Measurements from ENCODE around the gene PSME1.

PSME1 gene

DNA sequence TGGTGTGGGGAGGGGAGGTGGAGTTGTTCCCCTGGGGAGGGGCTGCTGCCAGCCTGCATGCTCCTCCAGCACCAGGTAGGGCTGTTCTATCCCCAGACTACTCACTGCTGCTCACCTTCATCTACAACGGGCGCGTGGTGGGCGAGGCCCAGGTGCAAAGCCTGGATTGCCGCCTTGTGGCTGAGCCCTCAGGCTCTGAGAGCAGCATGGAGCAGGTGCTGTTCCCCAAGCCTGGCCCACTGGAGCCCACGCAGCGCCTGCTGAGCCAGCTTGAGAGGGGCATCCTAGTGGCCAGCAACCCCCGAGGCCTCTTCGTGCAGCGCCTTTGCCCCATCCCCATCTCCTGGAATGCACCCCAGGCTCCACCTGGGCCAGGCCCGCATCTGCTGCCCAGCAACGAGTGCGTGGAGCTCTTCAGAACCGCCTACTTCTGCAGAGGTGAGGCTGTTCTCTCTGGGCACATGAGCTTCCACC, 28.6 kb downstream of the PSME1 start:
- no peak for ATAC-seq (ENCODE audit: insufficient read depth, low read depth)
- H3K4me2 ChIP-seq (ENCODE audit: insufficient read depth, low read length) = no peak overlapping the region
- no peaks in the 10 kb centered on the region for H3K27me3 ChIP-seq (ENCODE audit: insufficient read depth, low read length, poor library complexity)
- H3K36me3 ChIP-seq (ENCODE audit: insufficient read depth, low read length) = peaks cover 55% of the 10 kb centered on the region
- H3K27ac ChIP-seq (ENCODE audit: low read length) = no peak overlapping the region
- DNase-seq = no peak
- peaks cover 23% of the 10 kb centered on the region for H3K4me1 ChIP-seq (ENCODE audit: insufficient read depth, low read length)
- H3K9me3 ChIP-seq (ENCODE audit: insufficient read depth, low read length, severe bottlenecking) = no peaks in the 10 kb centered on the region
- no peak overlapping the region for H3K9ac ChIP-seq (ENCODE audit: low read depth, low read length)
- H3K79me2 ChIP-seq (ENCODE audit: insufficient read depth, low read length) = peaks cover 9% of the 10 kb centered on the region
- H4K20me1 ChIP-seq (ENCODE audit: insufficient read depth, low read length) = no peaks in the 10 kb centered on the region
- TF ChIP-seq EZH2 (IDR thresholded peaks at IDR 0.05; ENCODE audit: borderline replicate concordance, low read depth, low read length, severe bottlenecking) (no peak), CTCF (IDR thresholded peaks at IDR 0.05; ENCODE audit: borderline replicate concordance, extremely low read depth, low read length, poor library complexity, severe bottlenecking) (no peak)
- H2AFZ ChIP-seq (ENCODE audit: low read depth, low read length) = no peak overlapping the region
- no peak overlapping the region for H3K4me3 ChIP-seq (ENCODE audit: low read depth in 1 of 2, low read length in 2 of 2)

DNA sequence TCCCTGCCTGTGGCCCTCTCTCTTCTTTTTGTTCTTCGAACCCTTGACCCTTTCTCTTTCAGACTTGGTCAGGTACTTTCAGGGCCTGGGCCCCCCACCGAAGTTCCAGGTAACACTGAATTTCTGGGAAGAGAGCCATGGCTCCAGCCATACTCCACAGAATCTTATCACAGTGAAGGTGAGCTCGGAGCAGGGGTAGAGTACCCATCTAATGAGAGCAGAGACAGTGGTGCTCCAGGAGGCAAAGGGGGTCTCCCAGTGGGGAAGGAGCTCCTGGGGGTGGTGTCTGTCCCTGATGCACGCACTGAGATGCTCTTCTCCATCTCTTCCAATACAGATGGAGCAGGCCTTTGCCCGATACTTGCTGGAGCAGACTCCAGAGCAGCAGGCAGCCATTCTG, 29.8 kb downstream of the PSME1 start:
- Histone ChIP-seq H3K9me3 (ENCODE audit: insufficient read depth, low read length, severe bottlenecking) (no peaks in the 10 kb centered on the region), H3K4me3 (ENCODE audit: low read depth in 1 of 2, low read length in 2 of 2) (no peak overlapping the region), H2AFZ (ENCODE audit: low read depth, low read length) (no peak overlapping the region), H3K4me2 (ENCODE audit: insufficient read depth, low read length) (no peak overlapping the region), H4K20me1 (ENCODE audit: insufficient read depth, low read length) (no peaks in the 10 kb centered on the region), H3K27me3 (ENCODE audit: insufficient read depth, low read length, poor library complexity) (no peaks in the 10 kb centered on the region), H3K4me1 (ENCODE audit: insufficient read depth, low read length) (peaks cover 17% of the 10 kb centered on the region), H3K36me3 (ENCODE audit: insufficient read depth, low read length) (peaks cover 42% of the 10 kb centered on the region), H3K27ac (ENCODE audit: low read length) (no peak overlapping the region), H3K79me2 (ENCODE audit: insufficient read depth, low read length) (peaks cover 9% of the 10 kb centered on the region), H3K9ac (ENCODE audit: low read depth, low read length) (no peak overlapping the region)
- no peak for DNase-seq
- no peak for ATAC-seq (ENCODE audit: insufficient read depth, low read depth)
- TF ChIP-seq CTCF (IDR thresholded peaks at IDR 0.05; ENCODE audit: borderline replicate concordance, extremely low read depth, low read length, poor library complexity, severe bottlenecking) = no peak
- TF ChIP-seq EZH2 (IDR thresholded peaks at IDR 0.05; ENCODE audit: borderline replicate concordance, low read depth, low read length, severe bottlenecking) = no peak

GRCh38 chr14:24167469-24168114, 31.6 kb downstream of the PSME1 start:
- H3K27me3 ChIP-seq (ENCODE audit: insufficient read depth, low read length, poor library complexity) = no peaks in the 10 kb centered on the region
- H3K9me3 ChIP-seq (ENCODE audit: insufficient read depth, low read length, severe bottlenecking) = no peaks in the 10 kb centered on the region
- H3K4me3 ChIP-seq (ENCODE audit: low read depth in 1 of 2, low read length in 2 of 2) = no peak overlapping the region
- H3K4me2 ChIP-seq (ENCODE audit: insufficient read depth, low read length) = no peak overlapping the region
- H2AFZ ChIP-seq (ENCODE audit: low read depth, low read length) = no peak overlapping the region
- H3K36me3 ChIP-seq (ENCODE audit: insufficient read depth, low read length) = peaks cover 36% of the 10 kb centered on the region
- no peaks in the 10 kb centered on the region for H4K20me1 ChIP-seq (ENCODE audit: insufficient read depth, low read length)
- no peak overlapping the region for H3K9ac ChIP-seq (ENCODE audit: low read depth, low read length)
- TF ChIP-seq EZH2 (IDR thresholded peaks at IDR 0.05; ENCODE audit: borderline replicate concordance, low read depth, low read length, severe bottlenecking) (no peak), CTCF (IDR thresholded peaks at IDR 0.05; ENCODE audit: borderline replicate concordance, extremely low read depth, low read length, poor library complexity, severe bottlenecking) (no peak)
- H3K27ac ChIP-seq (ENCODE audit: low read length) = no peak overlapping the region
- H3K79me2 ChIP-seq (ENCODE audit: insufficient read depth, low read length) = no peaks in the 10 kb centered on the region
- H3K4me1 ChIP-seq (ENCODE audit: insufficient read depth, low read length) = 0 out of 2 replicates have a peak, but pooled peaks cover 2% of the 10 kb centered on the region
- no peak for DNase-seq
- ATAC-seq (ENCODE audit: insufficient read depth, low read depth) = no peak
